MM.1S (cell line): ENCODE results near the gene GNAT2.

Experiments
- DNase-seq: peaks from one replicate; pipeline ENCODE4 v3.0.0-alpha.2; 2015
- H2AFZ ChIP-seq: fragments of 300-600 bp; sonication (generic); 2 replicates; pipeline ENCODE4 v1.6.0; 2016; ENCODE audit warnings: antibody characterized with exemption, low read length
- H3F3A ChIP-seq: fragments of 300-600 bp; sonication (generic); 2 replicates; pipeline ENCODE4 v1.6.1; 2016; ENCODE audit warnings: mild to moderate bottlenecking, antibody characterized with exemption, low read length, moderate library complexity, mixed read lengths; ENCODE audit not compliant: insufficient read depth
- H3K27ac ChIP-seq: fragments of 300-600 bp; sonication (generic); 2 replicates; pipeline ENCODE4 v1.5.1; 2016; ENCODE audit warnings: mild to moderate bottlenecking, low read length
- H3K27me3 ChIP-seq: fragments of 300-600 bp; sonication (generic); replicated peaks from 2 replicates; pipeline ENCODE4 v1.6.0; 2016; ENCODE audit warnings: low read length; ENCODE audit not compliant: insufficient read depth
- H3K36me3 ChIP-seq: fragments of 300-600 bp; sonication (generic); replicated peaks from 2 replicates; pipeline ENCODE4 v1.6.1; 2016; ENCODE audit warnings: mild to moderate bottlenecking, low read length, mixed read lengths; ENCODE audit not compliant: insufficient read depth
- H3K4me1 ChIP-seq: fragments of 300-600 bp; sonication (generic); 2 replicates; pipeline ENCODE4 v1.6.1; 2016; ENCODE audit warnings: low read length, mixed read lengths
- H3K4me2 ChIP-seq: fragments of 300-600 bp; sonication (generic); 2 replicates; pipeline ENCODE4 v1.6.0; 2016; ENCODE audit warnings: low read depth, low read length
- H3K4me3 ChIP-seq: fragments of 300-600 bp; sonication (generic); 2 replicates; pipeline ENCODE4 v1.5.1; 2016; ENCODE audit warnings: low read length, mixed read lengths
- H3K79me2 ChIP-seq: fragments of 300-600 bp; sonication (generic); 2 replicates; pipeline ENCODE4 v1.6.1; 2016; ENCODE audit warnings: mixed run types, low read length, mixed read lengths
- H3K9ac ChIP-seq: fragments of 300-600 bp; sonication (generic); 2 replicates; pipeline ENCODE4 v1.6.1; 2016; ENCODE audit warnings: low read length, mixed read lengths
- H3K9me2 ChIP-seq: fragments of 300-600 bp; sonication (generic); replicated peaks from 2 replicates; pipeline ENCODE4 v1.6.1; 2016; ENCODE audit warnings: mild to moderate bottlenecking, low read length, mixed read lengths; ENCODE audit not compliant: insufficient read depth
- H3K9me3 ChIP-seq: fragments of 300-600 bp; sonication (generic); replicated peaks from 2 replicates; pipeline ENCODE4 v1.6.1; 2016; ENCODE audit warnings: mild to moderate bottlenecking, low read length, mixed read lengths; ENCODE audit not compliant: insufficient read depth
- H4K20me1 ChIP-seq: fragments of 300-600 bp; sonication (generic); 2 replicates; pipeline ENCODE4 v1.6.1; 2016; ENCODE audit warnings: mild to moderate bottlenecking, low read length, moderate library complexity, mixed read lengths; ENCODE audit not compliant: insufficient read depth
- CTCF ChIP-seq: fragments of 300-600 bp; sonication (generic); IDR thresholded peaks from 2 replicates; pipeline ENCODE4 v1.5.1; 2016; ENCODE audit warnings: antibody characterized with exemption, low read length, mixed read lengths
- EZH2 ChIP-seq: fragments of 300-600 bp; sonication (generic); optimal IDR thresholded peaks from 2 replicates; pipeline ENCODE3; 2017; ENCODE audit warnings: low read depth, mild to moderate bottlenecking, antibody characterized with exemption, low read length, mixed read lengths
- EZH2phosphoT487 ChIP-seq: fragments of 300-600 bp; sonication (generic); IDR thresholded peaks from 2 replicates; pipeline ENCODE4 v1.6.1; 2018; ENCODE audit warnings: antibody characterized with exemption, low read length

GNAT2 gene

GRCh38 chr1:109653306-109653705 lies 33.9 kb upstream of the GNAT2 start:
- no peak overlapping the region for H3K9ac ChIP-seq
- H3K27me3 ChIP-seq = no peaks in the 10 kb centered on the region
- no peaks in the 10 kb centered on the region for H4K20me1 ChIP-seq
- H3K4me2 ChIP-seq = no peak overlapping the region
- DNase-seq = no peak
- H3K36me3 ChIP-seq = no peaks in the 10 kb centered on the region
- H3K4me3 ChIP-seq = no peak overlapping the region
- no peak overlapping the region for H2AFZ ChIP-seq
- TF ChIP-seq CTCF (no peak), EZH2 (no peak), EZH2phosphoT487 (no peak)
- no peaks in the 10 kb centered on the region for H3K9me2 ChIP-seq
- no peaks in the 10 kb centered on the region for H3F3A ChIP-seq
- no peaks in the 10 kb centered on the region for H3K79me2 ChIP-seq
- H3K9me3 ChIP-seq = no peaks in the 10 kb centered on the region
- H3K27ac ChIP-seq = no peak overlapping the region
- no peaks in the 10 kb centered on the region for H3K4me1 ChIP-seq

DNA sequence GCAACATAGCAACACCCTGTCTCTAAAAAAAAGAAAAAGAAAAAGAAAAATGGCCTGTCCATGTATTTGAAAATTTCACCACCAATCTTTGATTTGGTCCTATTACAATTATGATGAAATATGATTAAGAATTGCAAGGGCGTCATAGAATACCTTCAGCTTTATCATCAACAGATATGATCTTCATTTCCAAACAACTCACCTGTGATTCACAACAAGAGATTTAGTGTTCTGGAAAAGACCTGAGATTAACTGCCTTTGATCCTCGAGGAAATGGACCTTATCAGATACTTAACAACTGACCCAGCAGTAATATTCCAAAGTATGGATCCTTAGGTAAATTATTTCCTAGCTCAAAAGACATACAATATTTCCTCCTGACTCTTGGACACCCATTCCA lies 33.0 kb upstream of the GNAT2 start:
- Histone ChIP-seq H4K20me1 (no peaks in the 10 kb centered on the region), H3K4me2 (no peak overlapping the region), H3K4me3 (no peak overlapping the region), H3K9ac (no peak overlapping the region), H3K9me2 (no peaks in the 10 kb centered on the region), H3K36me3 (no peaks in the 10 kb centered on the region), H3K27me3 (no peaks in the 10 kb centered on the region), H3K4me1 (no peaks in the 10 kb centered on the region), H3F3A (no peaks in the 10 kb centered on the region), H3K9me3 (no peaks in the 10 kb centered on the region), H2AFZ (no peak overlapping the region), H3K79me2 (no peaks in the 10 kb centered on the region), H3K27ac (no peak overlapping the region)
- DNase-seq = no peak
- no peak for TF ChIP-seq EZH2phosphoT487
- TF ChIP-seq CTCF = no peak
- TF ChIP-seq EZH2 = no peak

GRCh38 chr1:109650609-109651008 lies 31.2 kb upstream of the GNAT2 start:
- Histone ChIP-seq H2AFZ (no peak overlapping the region), H3K9me2 (no peaks in the 10 kb centered on the region), H3F3A (no peaks in the 10 kb centered on the region), H3K4me2 (no peak overlapping the region), H3K4me1 (no peaks in the 10 kb centered on the region), H4K20me1 (no peaks in the 10 kb centered on the region), H3K9ac (no peak overlapping the region), H3K27me3 (no peaks in the 10 kb centered on the region), H3K79me2 (no peaks in the 10 kb centered on the region), H3K27ac (no peak overlapping the region), H3K9me3 (no peaks in the 10 kb centered on the region), H3K36me3 (no peaks in the 10 kb centered on the region), H3K4me3 (no peak overlapping the region)
- no peak for DNase-seq
- no peak for TF ChIP-seq CTCF
- no peak for TF ChIP-seq EZH2
- no peak for TF ChIP-seq EZH2phosphoT487
